Testis (tissue), 3 donors: ENCODE measurements around the gene C6orf141. TPM values are rescaled to one million over a fixed set of nuclear protein-coding genes. Genes with fewer than 3 reads are reported as not detected.

Source experiments
- DNase-seq: peaks from one replicate; pipeline ENCODE4 v3.0.0-alpha.2; 2019
- H3K27ac ChIP-seq, 2 donors: fragments of 200-600 bp; sonication (generic); one replicate each; pipeline ENCODE4 v1.5.1; 2019
- H3K27me3 ChIP-seq: fragments of 200-600 bp; sonication (generic); one replicate; pipeline ENCODE4 v1.5.1; 2019
- H3K36me3 ChIP-seq: fragments of 200-600 bp; sonication (generic); one replicate; pipeline ENCODE4 v1.5.1; 2017; ENCODE audit warnings: low read depth; ENCODE audit errors: missing control alignments
- H3K4me1 ChIP-seq: fragments of 200-600 bp; sonication (generic); one replicate; pipeline ENCODE4 v1.5.1; 2019
- H3K4me3 ChIP-seq, 2 donors: fragments of 200-600 bp; sonication (generic); one replicate each; pipeline ENCODE4 v1.5.1; 2017 to 2019
- H3K9me3 ChIP-seq: fragments of 200-600 bp; sonication (generic); one replicate; pipeline ENCODE4 v1.5.1; 2017
- POLR2A ChIP-seq: fragments of 450-650 bp; IDR thresholded peaks from one replicate; pipeline ENCODE4 v1.6.1; 2017; ENCODE audit warnings: antibody characterized with exemption, mild to moderate bottlenecking, moderate library complexity
- WGBS, 2 donors: methylation state at CpG; one replicate each; pipeline ENCODE4 v1.1.5; 2018; 5-methylcytosine and 5-hydroxymethylcytosine counted together
- intact Hi-C: fragments of 100-400 bp; cut with DNase I; formaldehyde crosslinking; loops from one replicate; pipeline ENCODE4 v1.15.1; 2023; ENCODE audit warnings: low total_unique reads
- polyA plus RNA-seq: library from polyadenylated mRNA; stranded (reverse); fragments of 350-450 nt; fragmentation: Illumina TruSeq; extraction: RNeasy Lipid Tissue Mini Kit (QIAGEN cat#74804); gene quantifications from one replicate; pipeline ENCODE4 v1.2.3, GENCODE V29; 2014; ENCODE audit warnings: low read depth, low replicate concordance; ENCODE audit not compliant: insufficient read depth
- total RNA-seq, 2 donors: library from RNA; depleted of rRNA; stranded (reverse); fragments of >200 nt; gene quantifications; one replicate each; pipeline ENCODE4 v1.2.3, GENCODE V29; 2016
- TF ChIP-seq, protein P1 (sequence below), 3 experiments: fragments of 450-650 bp in 2 of 3; fragments of 200-600 bp in 1 of 3; sonication (generic) in 1 of 3; IDR thresholded peaks; one replicate each; pipeline ENCODE4 v1.5.1; 2016 to 2019; ENCODE audit warnings: antibody characterized with exemption in 3 of 3, mild to moderate bottlenecking in 2 of 3, moderate library complexity in 1 of 3

C6orf141 gene
- total and polyA plus RNA-seq, 3 donors from 2014 or later = 11.3 to 58.4 (median 41.3) TPM

DNA sequence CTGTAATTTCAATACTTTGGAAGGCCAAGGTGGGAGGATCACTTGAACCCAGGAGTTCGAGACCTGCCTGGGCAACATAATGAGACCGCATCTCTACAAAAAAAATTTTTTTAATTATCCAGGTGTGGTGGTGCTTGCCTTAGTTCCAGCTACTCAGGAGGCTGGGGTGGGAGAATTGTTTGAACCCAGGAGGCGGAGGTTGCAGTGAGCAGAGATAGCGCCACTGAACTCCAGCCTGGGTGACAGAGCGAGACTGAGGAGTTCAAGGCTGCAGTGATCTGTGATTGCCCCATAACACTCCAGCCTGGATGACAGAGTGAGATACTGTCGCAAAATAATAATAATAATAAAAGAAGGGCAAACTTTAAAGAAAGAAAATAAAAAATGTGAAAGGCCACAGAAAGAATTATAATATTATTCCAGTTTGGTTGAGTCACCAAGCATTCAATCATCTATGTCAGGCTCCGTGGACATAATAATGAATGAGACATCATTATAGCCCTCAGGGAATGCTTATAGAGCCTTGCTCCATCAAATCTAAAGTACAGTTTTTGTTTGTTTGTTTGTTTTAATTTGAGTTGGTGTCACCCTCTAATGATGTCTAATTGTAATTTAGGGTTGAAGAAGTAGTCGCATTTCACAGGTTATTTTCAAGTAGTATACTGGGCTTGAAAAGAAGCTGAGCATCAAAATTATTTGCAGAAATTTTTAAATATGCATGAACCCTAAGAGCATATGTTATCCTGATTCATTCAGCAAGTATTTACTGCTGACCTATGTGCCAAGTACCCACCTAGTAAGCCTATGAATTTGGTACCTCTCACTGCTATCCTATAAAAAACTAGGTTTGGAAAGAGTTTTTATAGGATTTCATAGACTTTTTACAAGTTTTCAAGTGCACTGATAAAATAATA, 35.6 kb upstream of the C6orf141 start:
- Histone ChIP-seq H3K36me3 (no peaks in the 10 kb centered on the region), H3K4me3 (no peak overlapping the region), H3K9me3 (no peaks in the 10 kb centered on the region), H3K27me3 (no peaks in the 10 kb centered on the region), H3K4me1 (no peaks in the 10 kb centered on the region), H3K27ac (no peak overlapping the region)
- intact Hi-C loops = no loop called here
- WGBS, 2 donors = 84 to 87% methylated on average over 8 of the region's 8 CpGs
- no peak for TF ChIP-seq POLR2A
- TF ChIP-seq, protein P1, sequence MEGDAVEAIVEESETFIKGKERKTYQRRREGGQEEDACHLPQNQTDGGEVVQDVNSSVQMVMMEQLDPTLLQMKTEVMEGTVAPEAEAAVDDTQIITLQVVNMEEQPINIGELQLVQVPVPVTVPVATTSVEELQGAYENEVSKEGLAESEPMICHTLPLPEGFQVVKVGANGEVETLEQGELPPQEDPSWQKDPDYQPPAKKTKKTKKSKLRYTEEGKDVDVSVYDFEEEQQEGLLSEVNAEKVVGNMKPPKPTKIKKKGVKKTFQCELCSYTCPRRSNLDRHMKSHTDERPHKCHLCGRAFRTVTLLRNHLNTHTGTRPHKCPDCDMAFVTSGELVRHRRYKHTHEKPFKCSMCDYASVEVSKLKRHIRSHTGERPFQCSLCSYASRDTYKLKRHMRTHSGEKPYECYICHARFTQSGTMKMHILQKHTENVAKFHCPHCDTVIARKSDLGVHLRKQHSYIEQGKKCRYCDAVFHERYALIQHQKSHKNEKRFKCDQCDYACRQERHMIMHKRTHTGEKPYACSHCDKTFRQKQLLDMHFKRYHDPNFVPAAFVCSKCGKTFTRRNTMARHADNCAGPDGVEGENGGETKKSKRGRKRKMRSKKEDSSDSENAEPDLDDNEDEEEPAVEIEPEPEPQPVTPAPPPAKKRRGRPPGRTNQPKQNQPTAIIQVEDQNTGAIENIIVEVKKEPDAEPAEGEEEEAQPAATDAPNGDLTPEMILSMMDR (IDR thresholded peaks at IDR 0.05) = no peak
- no peak for DNase-seq

DNA sequence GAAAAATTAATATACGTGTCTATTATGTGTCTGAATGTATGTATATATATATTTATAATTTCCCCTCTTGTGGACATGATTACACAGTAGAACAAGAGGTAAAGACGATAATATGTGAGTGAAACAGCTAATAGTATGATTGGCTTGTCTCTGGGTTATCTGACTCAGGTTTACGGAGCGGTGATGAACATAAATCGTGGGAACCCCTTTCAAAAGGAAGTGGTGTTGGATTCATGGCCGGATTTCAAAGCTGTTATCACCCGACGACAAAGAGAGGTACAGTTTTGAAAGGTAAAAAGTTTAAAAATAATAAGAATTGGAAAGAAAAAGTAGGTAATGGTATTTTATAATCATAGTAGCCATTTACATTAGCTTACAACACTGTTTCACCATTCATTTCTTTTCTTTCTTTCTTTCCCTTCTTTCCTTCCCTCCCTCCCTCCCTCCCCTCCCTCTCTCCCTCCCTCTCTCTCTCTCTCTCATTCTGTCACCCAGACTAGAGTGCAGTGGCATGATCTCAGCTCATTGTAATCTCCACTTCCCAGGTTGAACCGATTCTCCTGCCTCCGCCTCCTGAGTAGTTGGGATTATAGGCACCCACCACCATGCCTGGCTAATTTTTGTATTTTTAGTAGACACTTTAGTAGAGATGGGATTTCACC, 34.9 kb upstream of the C6orf141 start:
- H3K36me3 ChIP-seq = no peaks in the 10 kb centered on the region
- no peaks in the 10 kb centered on the region for H3K9me3 ChIP-seq
- WGBS, 2 donors = 67 to 69% methylated on average over 10 of the region's 10 CpGs
- H3K27ac ChIP-seq = no peak overlapping the region
- H3K4me3 ChIP-seq = no peak overlapping the region
- H3K27me3 ChIP-seq = no peaks in the 10 kb centered on the region
- no peak for TF ChIP-seq POLR2A
- TF ChIP-seq, protein P1 (IDR thresholded peaks at IDR 0.05) = no peak
- DNase-seq = no peak
- intact Hi-C loops = no loop called here
- H3K4me1 ChIP-seq = no peaks in the 10 kb centered on the region

DNA sequence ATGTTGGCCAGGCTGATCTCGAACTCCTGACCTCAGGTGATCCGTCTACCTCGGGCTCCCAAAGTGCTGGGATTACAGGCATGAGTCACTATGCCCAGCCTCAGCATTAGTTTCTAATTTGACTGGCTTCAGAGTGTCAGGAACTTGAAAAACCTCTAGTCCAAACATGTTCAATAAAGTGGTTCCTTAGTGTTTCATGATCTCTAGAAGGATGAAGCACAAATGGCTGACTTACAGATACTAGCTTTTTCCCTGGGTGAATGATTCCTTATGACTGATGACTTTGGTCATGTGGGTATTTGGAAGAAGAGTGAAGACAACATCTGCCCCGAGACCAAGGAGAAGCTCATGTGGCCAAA, 34.3 kb upstream of the C6orf141 start:
- no peak for DNase-seq
- no peak overlapping the region for H3K4me3 ChIP-seq
- intact Hi-C loops = no loop called here
- no peaks in the 10 kb centered on the region for H3K36me3 ChIP-seq
- H3K27me3 ChIP-seq = no peaks in the 10 kb centered on the region
- H3K9me3 ChIP-seq = no peaks in the 10 kb centered on the region
- WGBS, 2 donors = 93 to 94% methylated on average over 4 of the region's 4 CpGs
- H3K4me1 ChIP-seq = no peaks in the 10 kb centered on the region
- H3K27ac ChIP-seq = no peak overlapping the region
- TF ChIP-seq, protein P1 (IDR thresholded peaks at IDR 0.05) = no peak
- no peak for TF ChIP-seq POLR2A

DNA sequence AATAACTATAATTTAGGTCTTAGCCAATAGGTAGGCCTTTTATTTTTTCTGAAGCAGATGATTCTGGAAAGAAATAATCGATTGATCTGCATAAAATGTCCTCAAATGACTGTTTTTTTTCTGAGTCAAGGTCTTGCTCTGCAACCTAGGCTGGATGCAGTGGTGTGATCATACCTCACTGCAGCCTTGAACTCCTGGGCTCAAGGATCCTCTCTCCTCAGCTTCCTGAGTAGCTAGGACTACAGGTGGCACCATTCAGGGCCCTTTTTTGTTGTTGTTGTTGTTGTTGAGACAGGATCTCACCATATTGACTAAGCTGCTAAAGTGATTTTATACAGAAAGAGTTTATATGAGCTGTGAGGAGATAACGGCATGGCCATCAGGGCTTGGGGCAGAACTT, 32.5 kb upstream of the C6orf141 start:
- H3K4me1 ChIP-seq = no peaks in the 10 kb centered on the region
- intact Hi-C loops = no loop called here
- no peak overlapping the region for H3K4me3 ChIP-seq
- no peaks in the 10 kb centered on the region for H3K27me3 ChIP-seq
- no peak for TF ChIP-seq POLR2A
- H3K36me3 ChIP-seq = no peaks in the 10 kb centered on the region
- DNase-seq = no peak
- H3K27ac ChIP-seq = no peak overlapping the region
- 87 to 90% methylated on average over 2 of the region's 2 CpGs for WGBS, 2 donors
- H3K9me3 ChIP-seq = no peaks in the 10 kb centered on the region

DNA sequence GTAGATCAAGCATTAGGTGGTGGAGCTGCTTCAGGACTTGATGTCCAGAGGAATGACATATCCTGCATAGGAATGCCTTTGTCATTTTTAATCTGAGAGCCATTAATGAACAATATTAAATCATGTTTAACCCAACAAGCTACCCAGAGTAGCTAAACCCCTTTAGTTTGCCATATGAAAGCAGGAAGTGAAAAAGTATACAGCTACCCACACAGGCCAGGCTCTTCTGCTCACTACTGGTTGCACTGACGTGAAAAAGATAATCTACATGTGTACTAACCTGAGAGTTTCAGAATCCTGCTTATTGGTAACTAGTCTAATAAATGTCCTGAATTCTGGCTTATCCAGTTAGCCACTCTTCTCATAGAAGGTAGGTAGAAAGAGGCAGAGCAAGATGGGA, 30.8 kb upstream of the C6orf141 start:
- Histone ChIP-seq H3K27me3 (no peaks in the 10 kb centered on the region), H3K9me3 (no peaks in the 10 kb centered on the region), H3K36me3 (no peaks in the 10 kb centered on the region), H3K4me3 (no peak overlapping the region), H3K4me1 (no peaks in the 10 kb centered on the region), H3K27ac (no peak overlapping the region)
- DNase-seq = no peak
- WGBS, 2 donors = 81% methylated on average over 1 of the region's 1 CpG
- TF ChIP-seq, protein P1 (IDR thresholded peaks at IDR 0.05) = no peak
- TF ChIP-seq POLR2A = no peak
- intact Hi-C loops = no loop called here
